WTC11 (cell line): ENCODE results near the gene MACROD2. TPM values are rescaled to one million over a fixed set of nuclear protein-coding genes. Genes with fewer than 3 reads are reported as not detected.
"Not testable (repeated sequence)": the region's sequence is repeated elsewhere in the genome, so short reads cannot be mapped to it uniquely, and the experiment has no call there.

ENCODE experiments used
- ATAC-seq: fragments of 200-7000 bp; cut with Tn5 transposase; 2 replicates; pipeline ENCODE4 v1.10.0; 2021; ENCODE audit warnings: mild to moderate bottlenecking, moderate library complexity
- CTCF ChIA-PET: fragments of 300-600 bp; sonication (Branson Sonifier 250); formaldehyde crosslinking; loops from one replicate; lab custom pipeline; 2021; ENCODE audit warnings: antibody characterized with exemption; lab: Charles Lee
- POLR2A ChIA-PET: fragments of 350-600 bp; sonication (Branson Sonifier 250); formaldehyde crosslinking; loops from one replicate; lab custom pipeline; 2021; ENCODE audit warnings: antibody characterized with exemption; lab: Charles Lee
- DNase-seq: peaks from one replicate; pipeline ENCODE4 v3.0.0; 2021; ENCODE audit warnings: low spot score
- H3K27ac Mint-ChIP-seq: 2 replicates; pipeline ENCODE4 v1.8.0; 2021; ENCODE audit warnings: mixed read lengths
- H3K27me3 Mint-ChIP-seq: 2 replicates; pipeline ENCODE4 v1.8.0; 2021; ENCODE audit warnings: low read depth, mild to moderate bottlenecking, moderate library complexity, mixed read lengths
- H3K36me3 Mint-ChIP-seq: 2 replicates; pipeline ENCODE4 v1.8.0; 2021; ENCODE audit warnings: mixed read lengths
- H3K4me1 Mint-ChIP-seq: 2 replicates; pipeline ENCODE4 v1.8.0; 2022; ENCODE audit warnings: mixed read lengths
- H3K4me3 Mint-ChIP-seq: 2 replicates; pipeline ENCODE4 v1.8.0; 2021; ENCODE audit warnings: mild to moderate bottlenecking, moderate library complexity, mixed read lengths
- H3K9me3 Mint-ChIP-seq: 2 replicates; pipeline ENCODE4 v1.8.0; 2021; ENCODE audit warnings: mixed read lengths
- FOXP1 ChIP-seq: sonication (generic); formaldehyde crosslinking; IDR thresholded peaks from 2 replicates; pipeline ENCODE4 v1.8.0; 2022; ENCODE audit warnings: missing genetic modification reagents, mild to moderate bottlenecking, moderate library complexity, borderline replicate concordance
- FOXP4 ChIP-seq: sonication (generic); formaldehyde crosslinking; IDR thresholded peaks from 2 replicates; pipeline ENCODE4 v1.8.0; 2022; ENCODE audit warnings: mild to moderate bottlenecking, missing genetic modification reagents
- GABPB1 ChIP-seq: sonication (generic); formaldehyde crosslinking; IDR thresholded peaks from 2 replicates; pipeline ENCODE4 v1.8.1; 2023; ENCODE audit warnings: mild to moderate bottlenecking, missing genetic modification reagents
- PRRX2 ChIP-seq: fragments of 250-450 bp; sonication (Bioruptor Pico); IDR thresholded peaks from 2 replicates; pipeline ENCODE4 v1.8.0; 2021; ENCODE audit warnings: mild to moderate bottlenecking
- SMAD4 ChIP-seq: sonication (generic); formaldehyde crosslinking; IDR thresholded peaks from 2 replicates; pipeline ENCODE4 v1.8.0; 2022; ENCODE audit warnings: mild to moderate bottlenecking, missing genetic modification reagents
- USF2 ChIP-seq: sonication (generic); formaldehyde crosslinking; IDR thresholded peaks from 2 replicates; pipeline ENCODE4 v1.8.1; 2023; ENCODE audit warnings: mild to moderate bottlenecking, missing genetic modification reagents, moderate library complexity
- ZNF416 ChIP-seq: fragments of 250-450 bp; sonication (Bioruptor Pico); IDR thresholded peaks from 2 replicates; pipeline ENCODE4 v1.9.0; 2021; ENCODE audit warnings: mild to moderate bottlenecking, inconsistent platforms
- total RNA-seq: library from RNA; stranded (reverse); gene quantifications from 3 replicates; pipeline ENCODE4 v1.2.3, GENCODE V29; 2021
- TF ChIP-seq, protein P1 (sequence below): fragments of 250-450 bp; sonication (Bioruptor Pico); IDR thresholded peaks from 2 replicates; pipeline ENCODE4 v1.9.0; 2021; ENCODE audit warnings: moderate library complexity, mild to moderate bottlenecking, inconsistent platforms, borderline replicate concordance

MACROD2 gene
- total RNA-seq, 1 experiment from 2014 or later, result 4.1 TPM

DNA sequence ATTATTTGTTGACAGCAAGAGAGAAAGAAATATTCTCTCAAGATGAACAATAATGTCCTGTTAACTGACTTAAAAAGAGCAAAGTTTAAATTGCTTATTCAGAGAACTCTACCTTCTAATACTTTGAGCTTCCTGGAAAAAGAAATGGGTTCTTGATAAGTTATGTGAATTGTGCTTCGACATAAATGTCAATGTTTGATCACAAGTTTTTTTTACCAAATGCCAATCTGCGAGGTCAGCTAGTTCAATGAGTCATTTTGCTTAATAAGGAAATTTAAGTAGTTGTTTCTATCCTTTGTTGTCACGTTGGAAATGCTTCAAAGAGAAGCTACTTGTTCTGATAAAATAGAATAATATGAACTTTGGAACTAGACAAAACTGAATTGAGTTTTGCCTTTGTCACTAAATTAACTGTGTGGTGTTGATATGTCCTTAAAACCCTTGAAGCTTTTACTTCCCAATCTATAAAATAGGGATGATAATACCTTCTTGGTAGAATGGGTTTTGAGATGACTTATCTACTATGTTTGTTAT, 984.2 kb downstream of the MACROD2 start:
- no peak for ATAC-seq
- TF ChIP-seq GABPB1, result peak; percentile 51; the same call in 1 of the 2 replicates
- TF ChIP-seq USF2, result no peak
- H3K4me3 Mint-ChIP-seq, result no peak overlapping the region
- CTCF ChIA-PET, result no interaction called here
- H3K36me3 Mint-ChIP-seq, result peaks cover 35% of the 10 kb centered on the region
- no peak overlapping the region for H3K27ac Mint-ChIP-seq
- POLR2A ChIA-PET, result no interaction called here
- DNase-seq, result no peak
- no peaks in the 10 kb centered on the region for H3K4me1 Mint-ChIP-seq
- peaks cover 6% of the 10 kb centered on the region; the same call in 1 of the 2 replicates for H3K27me3 Mint-ChIP-seq
- H3K9me3 Mint-ChIP-seq, result peaks cover 47% of the 10 kb centered on the region

- H3K9me3 Mint-ChIP-seq, result peaks cover 58% of the 10 kb centered on the region
- H3K27ac Mint-ChIP-seq, POLR2A ChIA-PET, CTCF ChIA-PET, DNase-seq, H3K4me3 Mint-ChIP-seq, ATAC-seq, H3K4me1 Mint-ChIP-seq, H3K27me3 Mint-ChIP-seq: not testable (repeated sequence)
- peaks cover 37% of the 10 kb centered on the region for H3K36me3 Mint-ChIP-seq
These were observed 986.2 kb downstream of the MACROD2 start for GRCh38 chr20:14981486-14981885.

GRCh38 chr20:14982324-14982723, 987.0 kb downstream of the MACROD2 start:
- H3K4me3 Mint-ChIP-seq, H3K27me3 Mint-ChIP-seq, DNase-seq, POLR2A ChIA-PET, H3K4me1 Mint-ChIP-seq, CTCF ChIA-PET, H3K27ac Mint-ChIP-seq, ATAC-seq: not testable (repeated sequence)
- Mint-ChIP-seq H3K9me3 (peaks cover 58% of the 10 kb centered on the region), H3K36me3 (peaks cover 37% of the 10 kb centered on the region)

- no peak overlapping the region for H3K4me3 Mint-ChIP-seq
- ATAC-seq, result no peak
- H3K27me3 Mint-ChIP-seq, result peaks cover 9% of the 10 kb centered on the region; the same call in 1 of the 2 replicates
- H3K36me3 Mint-ChIP-seq, result peaks cover 37% of the 10 kb centered on the region
- peaks cover 58% of the 10 kb centered on the region for H3K9me3 Mint-ChIP-seq
- POLR2A ChIA-PET, result no interaction called here
- H3K4me1 Mint-ChIP-seq, result no peaks in the 10 kb centered on the region
- TF ChIP-seq FOXP1 (CRISPR knock-in tag) (no peak), PRRX2 (CRISPR knock-in tag) (no peak), ZNF416 (CRISPR knock-in tag) (no peak)
- TF ChIP-seq, protein P1, sequence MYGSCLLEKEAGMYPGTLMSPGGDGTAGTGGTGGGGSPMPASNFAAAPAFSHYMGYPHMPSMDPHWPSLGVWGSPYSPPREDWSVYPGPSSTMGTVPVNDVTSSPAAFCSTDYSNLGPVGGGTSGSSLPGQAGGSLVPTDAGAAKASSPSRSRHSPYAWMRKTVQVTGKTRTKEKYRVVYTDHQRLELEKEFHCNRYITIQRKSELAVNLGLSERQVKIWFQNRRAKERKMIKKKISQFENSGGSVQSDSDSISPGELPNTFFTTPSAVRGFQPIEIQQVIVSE, result no peak
- TF ChIP-seq, all 79 proteins: peak for 0
- no peak overlapping the region for H3K27ac Mint-ChIP-seq
- CTCF ChIA-PET, result interaction anchor here (1.1 kb wide), 1 partner anchor 36 kb away, joined by 3 read pairs; no protein-coding TSS in a partner anchor
- no peak for DNase-seq
These were observed 989.0 kb downstream of the MACROD2 start for GRCh38 chr20:14984305-14984704.

GRCh38 chr20:14984768-14985622, 989.7 kb downstream of the MACROD2 start:
- CTCF ChIA-PET, result no interaction called here
- H3K9me3 Mint-ChIP-seq, result peaks cover 55% of the 10 kb centered on the region
- TF ChIP-seq SMAD4 (CRISPR knock-in tag), result no peak
- TF ChIP-seq GABPB1, result peak; percentile 95
- TF ChIP-seq FOXP4 (CRISPR knock-in tag), result no peak
- TF ChIP-seq, all 79 proteins: peak for 1
- DNase-seq (no peak), ATAC-seq (no peak)
- H3K4me1 Mint-ChIP-seq, result no peaks in the 10 kb centered on the region
- H3K4me3 Mint-ChIP-seq, result no peak overlapping the region
- H3K36me3 Mint-ChIP-seq, result peaks cover 37% of the 10 kb centered on the region
- H3K27ac Mint-ChIP-seq, result no peak overlapping the region
- peaks cover 9% of the 10 kb centered on the region; the same call in 1 of the 2 replicates for H3K27me3 Mint-ChIP-seq
- POLR2A ChIA-PET, result interaction anchor here (0.7 kb wide), 1 partner anchor 160 kb away, joined by 3 read pairs; no protein-coding TSS in a partner anchor
